MCF 10A (cell line): ENCODE measurements around the gene CNTNAP2. TPM values are rescaled to one million over a fixed set of nuclear protein-coding genes. Genes with fewer than 3 reads are reported as not detected.
"Not testable (repeated sequence)": the region's sequence is repeated elsewhere in the genome, so short reads cannot be mapped to it uniquely, and the experiment has no call there.

Experiments
- BruUV-seq: library from RNA; stranded (reverse); fragments of 400-500 nt; replicated peaks from 2 replicates; lab custom pipeline; 2021; lab: Mats Ljungman, UMichigan
- CTCF ChIA-PET: fragments of 300-600 bp; sonication (Branson Sonifier 250); formaldehyde crosslinking; extraction: SDS; loops from one replicate; lab custom pipeline; 2021; ENCODE audit warnings: antibody characterized with exemption, inconsistent platforms; lab: Yijun Ruan, JAX
- POLR2A ChIA-PET: fragments of 300-600, 350-650 bp; sonication (Branson Sonifier 250); formaldehyde crosslinking; extraction: SDS; loops from one replicate; lab custom pipeline; 2020; ENCODE audit warnings: antibody characterized with exemption, inconsistent platforms; lab: Yijun Ruan, JAX
- DNase-seq: peaks from one replicate; pipeline ENCODE4 v3.0.0-alpha.2; 2018; ENCODE audit not compliant: unreplicated experiment
- H3K27ac Mint-ChIP-seq: one replicate; pipeline ENCODE4 v1.8.0; 2022; ENCODE audit warnings: mild to moderate bottlenecking, low read depth, mixed read lengths; ENCODE audit not compliant: unreplicated experiment
- H3K27me3 Mint-ChIP-seq: one replicate; pipeline ENCODE4 v1.8.0; 2022; ENCODE audit warnings: mixed read lengths; ENCODE audit not compliant: insufficient read depth, unreplicated experiment
- H3K36me3 Mint-ChIP-seq: one replicate; pipeline ENCODE4 v1.8.0; 2022; ENCODE audit warnings: mild to moderate bottlenecking, moderate library complexity, mixed read lengths; ENCODE audit not compliant: insufficient read depth, unreplicated experiment
- H3K4me1 Mint-ChIP-seq: one replicate; pipeline ENCODE4 v1.8.0; 2022; ENCODE audit warnings: mixed read lengths; ENCODE audit not compliant: insufficient read depth, unreplicated experiment
- H3K4me3 Mint-ChIP-seq: one replicate; pipeline ENCODE4 v1.8.0; 2022; ENCODE audit warnings: mild to moderate bottlenecking, moderate library complexity, mixed read lengths; ENCODE audit not compliant: unreplicated experiment
- H3K9me3 Mint-ChIP-seq: one replicate; pipeline ENCODE4 v1.8.0; 2022; ENCODE audit warnings: mixed read lengths; ENCODE audit not compliant: unreplicated experiment
- intact Hi-C: fragments of 100-400 bp; cut with micrococcal nuclease; formaldehyde crosslinking; loops from 2 replicates; pipeline ENCODE4 v1.14.1; 2022
- total RNA-seq: library from RNA; stranded (reverse); gene quantifications from 2 replicates; pipeline ENCODE4 v1.2.3, GENCODE V29; 2022
- TF ChIP-seq, protein P1 (sequence below): fragments of 200-600 bp; IDR thresholded peaks from one replicate; pipeline ENCODE4 v1.8.0; 2022; ENCODE audit warnings: antibody characterized with exemption, mild to moderate bottlenecking; ENCODE audit not compliant: unreplicated experiment

Gene CNTNAP2
- total RNA-seq, 1 experiment from 2014 or later = 1.1 TPM

- no TSS peak for BruUV-seq
- no peaks in the 10 kb centered on the region for H3K36me3 Mint-ChIP-seq
- peaks cover 79% of the 10 kb centered on the region for H3K27me3 Mint-ChIP-seq
- TF ChIP-seq, protein P1, sequence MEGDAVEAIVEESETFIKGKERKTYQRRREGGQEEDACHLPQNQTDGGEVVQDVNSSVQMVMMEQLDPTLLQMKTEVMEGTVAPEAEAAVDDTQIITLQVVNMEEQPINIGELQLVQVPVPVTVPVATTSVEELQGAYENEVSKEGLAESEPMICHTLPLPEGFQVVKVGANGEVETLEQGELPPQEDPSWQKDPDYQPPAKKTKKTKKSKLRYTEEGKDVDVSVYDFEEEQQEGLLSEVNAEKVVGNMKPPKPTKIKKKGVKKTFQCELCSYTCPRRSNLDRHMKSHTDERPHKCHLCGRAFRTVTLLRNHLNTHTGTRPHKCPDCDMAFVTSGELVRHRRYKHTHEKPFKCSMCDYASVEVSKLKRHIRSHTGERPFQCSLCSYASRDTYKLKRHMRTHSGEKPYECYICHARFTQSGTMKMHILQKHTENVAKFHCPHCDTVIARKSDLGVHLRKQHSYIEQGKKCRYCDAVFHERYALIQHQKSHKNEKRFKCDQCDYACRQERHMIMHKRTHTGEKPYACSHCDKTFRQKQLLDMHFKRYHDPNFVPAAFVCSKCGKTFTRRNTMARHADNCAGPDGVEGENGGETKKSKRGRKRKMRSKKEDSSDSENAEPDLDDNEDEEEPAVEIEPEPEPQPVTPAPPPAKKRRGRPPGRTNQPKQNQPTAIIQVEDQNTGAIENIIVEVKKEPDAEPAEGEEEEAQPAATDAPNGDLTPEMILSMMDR = no peak
- POLR2A ChIA-PET = no interaction called here
- CTCF ChIA-PET = no interaction called here
- intact Hi-C loops = no loop called here
- no peak overlapping the region for H3K4me3 Mint-ChIP-seq
- DNase-seq = no peak
- no peaks in the 10 kb centered on the region for H3K9me3 Mint-ChIP-seq
- no peaks in the 10 kb centered on the region for H3K4me1 Mint-ChIP-seq
- H3K27ac Mint-ChIP-seq = no peak overlapping the region
Observed at GRCh38 chr7:147103224-147103623, 986.6 kb downstream of the CNTNAP2 start.

DNA sequence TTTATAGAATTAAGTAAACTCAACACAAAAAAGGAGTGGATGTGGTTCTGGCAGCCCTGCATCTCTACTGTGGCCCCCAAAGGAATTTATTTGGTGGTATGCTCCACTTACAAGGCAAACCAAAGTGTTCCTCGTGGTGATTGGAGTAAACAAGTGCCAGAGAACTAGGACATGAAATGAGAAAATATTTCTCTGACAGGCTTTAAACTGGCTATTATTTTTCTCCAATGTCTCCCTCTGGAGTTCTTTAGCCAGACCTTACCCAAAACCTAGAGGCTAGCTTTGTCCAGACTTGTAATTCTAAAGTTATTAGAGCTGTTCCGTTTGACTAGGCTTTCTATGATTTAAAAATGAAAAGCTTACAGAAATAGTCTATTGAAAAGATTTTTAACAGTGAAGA, 990.1 kb downstream of the CNTNAP2 start:
- Mint-ChIP-seq H3K4me3 (no peak overlapping the region), H3K9me3 (peaks cover 7% of the 10 kb centered on the region), H3K4me1 (no peaks in the 10 kb centered on the region), H3K36me3 (no peaks in the 10 kb centered on the region), H3K27me3 (peaks cover 69% of the 10 kb centered on the region), H3K27ac (no peak overlapping the region)
- BruUV-seq = no TSS peak
- DNase-seq = no peak
- CTCF ChIA-PET = interaction anchor here (0.6 kb wide), 1 partner anchor 395 kb away, joined by 3 read pairs; no protein-coding TSS in a partner anchor
- TF ChIP-seq, protein P1 = no peak
- intact Hi-C loops = no loop called here
- POLR2A ChIA-PET = interaction anchor here (0.6 kb wide), 1 partner anchor 97 kb away, joined by 3 read pairs; no protein-coding TSS in a partner anchor

DNA sequence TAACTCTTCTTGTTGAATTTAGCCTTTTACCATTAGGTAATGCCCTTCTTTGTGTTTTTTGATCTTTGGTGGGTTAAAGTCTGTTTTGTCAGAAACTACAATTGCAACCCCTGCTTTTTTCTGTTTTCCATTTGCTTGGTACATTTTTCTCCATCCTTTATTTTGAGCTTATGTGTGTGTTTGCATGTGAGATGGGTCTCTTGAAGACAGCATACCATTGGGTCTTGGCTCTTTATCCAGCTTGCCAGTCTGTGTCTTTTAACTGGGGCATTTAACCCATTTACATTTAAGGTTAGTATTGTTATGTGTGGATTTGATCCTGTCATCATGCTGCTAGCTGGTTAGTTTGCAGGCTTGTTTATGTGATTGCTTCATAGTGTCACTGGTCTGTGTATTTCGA, 997.9 kb downstream of the CNTNAP2 start:
- H3K4me3 Mint-ChIP-seq, CTCF ChIA-PET, H3K27ac Mint-ChIP-seq, H3K4me1 Mint-ChIP-seq, BruUV-seq, POLR2A ChIA-PET, intact Hi-C loops, H3K36me3 Mint-ChIP-seq, DNase-seq: not testable (repeated sequence)
- peaks cover 26% of the 10 kb centered on the region for H3K27me3 Mint-ChIP-seq
- H3K9me3 Mint-ChIP-seq = peaks cover 15% of the 10 kb centered on the region

- Mint-ChIP-seq H3K36me3 (no peaks in the 10 kb centered on the region), H3K27ac (no peak overlapping the region), H3K9me3 (no peaks in the 10 kb centered on the region), H3K27me3 (peaks cover 42% of the 10 kb centered on the region), H3K4me1 (no peaks in the 10 kb centered on the region), H3K4me3 (no peak overlapping the region)
- intact Hi-C loops = no loop called here
- POLR2A ChIA-PET = no interaction called here
- DNase-seq = no peak
- no TSS peak for BruUV-seq
- CTCF ChIA-PET = no interaction called here
- TF ChIP-seq, protein P1 = no peak
Observed at GRCh38 chr7:147136352-147136751, 1019.8 kb downstream of the CNTNAP2 start.

DNA sequence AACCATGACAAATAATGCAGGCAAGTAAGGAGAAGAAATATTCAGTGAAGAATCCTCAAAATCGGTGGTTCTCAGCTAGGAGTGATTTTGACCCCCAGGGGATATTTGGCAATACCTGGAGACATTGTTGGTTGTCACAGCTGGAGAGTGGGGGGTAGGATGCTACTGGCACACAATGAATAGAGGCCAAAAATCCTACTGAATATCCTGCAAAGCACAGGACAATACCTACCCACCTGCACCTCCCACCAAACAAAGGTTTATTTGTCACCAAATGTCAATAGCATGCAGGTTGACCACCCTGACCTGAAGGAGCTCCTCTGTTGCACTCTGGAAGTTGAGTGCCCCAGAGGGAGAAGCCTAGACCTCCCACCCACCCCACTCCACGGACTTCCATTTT, 1028.6 kb downstream of the CNTNAP2 start:
- no peak overlapping the region for H3K4me3 Mint-ChIP-seq
- peaks cover 65% of the 10 kb centered on the region for H3K27me3 Mint-ChIP-seq
- H3K4me1 Mint-ChIP-seq = no peaks in the 10 kb centered on the region
- ChIA-PET CTCF (no interaction called here), POLR2A (no interaction called here)
- intact Hi-C loops = no loop called here
- peaks cover 9% of the 10 kb centered on the region for H3K9me3 Mint-ChIP-seq
- TF ChIP-seq, protein P1 = no peak
- no TSS peak for BruUV-seq
- H3K27ac Mint-ChIP-seq = no peak overlapping the region
- DNase-seq = no peak
- H3K36me3 Mint-ChIP-seq = no peaks in the 10 kb centered on the region
